NCI-H1105 treated with DMSO at 0.1 percent for 48 hours (cell line): ENCODE measurements around the gene RAB3IL1.

Experiments used
- DNase-seq: peaks from one replicate; lab custom pipeline; 2025; lab: John Stamatoyannopoulos, UW

RAB3IL1 gene

GRCh38 chr11:61905067-61905696 is 12.2 kb downstream of the RAB3IL1 start:
- DNase-seq = no peak

GRCh38 chr11:61904539-61905048 is 12.8 kb downstream of the RAB3IL1 start:
- no peak for DNase-seq

- no peak for DNase-seq
Observed at GRCh38 chr11:61903845-61904244, 13.5 kb downstream of the RAB3IL1 start.

- DNase-seq = no peak
Observed at GRCh38 chr11:61902313-61902712, 15.1 kb downstream of the RAB3IL1 start.

- no peak for DNase-seq
Observed at GRCh38 chr11:61901397-61901796, 16.0 kb downstream of the RAB3IL1 start.

GRCh38 chr11:61900251-61900650 is 17.1 kb downstream of the RAB3IL1 start:
- no peak for DNase-seq

- DNase-seq = peak; percentile 54
Observed at GRCh38 chr11:61899146-61899841, 18.1 kb downstream of the RAB3IL1 start.

- no peak for DNase-seq
Observed at GRCh38 chr11:61898247-61898582, 19.2 kb downstream of the RAB3IL1 start.

GRCh38 chr11:61897387-61898246 is 19.7 kb downstream of the RAB3IL1 start:
- DNase-seq = peak; percentile 41

- DNase-seq = no peak
Observed at GRCh38 chr11:61896665-61897386, 20.5 kb downstream of the RAB3IL1 start.

GRCh38 chr11:61895718-61896059 is 21.7 kb downstream of the RAB3IL1 start:
- no peak for DNase-seq

- DNase-seq = no peak
Observed at GRCh38 chr11:61895046-61895717, 22.2 kb downstream of the RAB3IL1 start.

- no peak for DNase-seq
Observed at GRCh38 chr11:61893981-61894380, 23.4 kb downstream of the RAB3IL1 start.

- DNase-seq = peak; percentile 63
Observed at GRCh38 chr11:61892085-61892370, 25.3 kb downstream of the RAB3IL1 start.

GRCh38 chr11:61891331-61892084 is 25.9 kb downstream of the RAB3IL1 start, which contains the start of gene FADS3:
Gene FADS3, minus strand, starts transcription at chr11:61891545. Its CDS starts 164 bp downstream, at chr11:61891381.
- DNase-seq = peak; percentile 82

GRCh38 chr11:61890529-61891330 is 26.6 kb downstream of the RAB3IL1 start:
- no peak for DNase-seq

- DNase-seq = no peak
Observed at GRCh38 chr11:61889831-61890230, 27.5 kb downstream of the RAB3IL1 start.

- DNase-seq = no peak
Observed at GRCh38 chr11:61888590-61888989, 28.8 kb downstream of the RAB3IL1 start.

GRCh38 chr11:61887839-61888494 is 29.4 kb downstream of the RAB3IL1 start:
- DNase-seq = no peak

- no peak for DNase-seq
Observed at GRCh38 chr11:61886643-61887042, 30.7 kb downstream of the RAB3IL1 start.
